Activated CD4-positive, alpha-beta T cell treated with anti-CD3 and anti-CD28 coated beads for 36 hours (primary cell): Measurements from ENCODE around the gene CUL1. TPM values are rescaled to one million over a fixed set of nuclear protein-coding genes. Genes with fewer than 3 reads are reported as not detected.
"Not testable (repeated sequence)": the region's sequence is repeated elsewhere in the genome, so short reads cannot be mapped to it uniquely, and the experiment has no call there.

Experiments used
- ATAC-seq: fragments of 200-7000 bp; cut with Tn5 transposase; one replicate; pipeline ENCODE4 v1.10.0; 2021; ENCODE audit warnings: mild to moderate bottlenecking, moderate library complexity
- CTCF ChIA-PET: fragments of 350-600 bp; sonication (Branson Sonifier 250); formaldehyde crosslinking; loops from one replicate; lab custom pipeline; 2021; ENCODE audit warnings: antibody characterized with exemption; lab: Charles Lee
- POLR2A ChIA-PET: fragments of 350-600 bp; sonication (Branson Sonifier 250); formaldehyde crosslinking; loops from one replicate; lab custom pipeline; 2021; ENCODE audit warnings: antibody characterized with exemption, inconsistent platforms; lab: Charles Lee
- DNase-seq: peaks from one replicate; pipeline ENCODE4 v3.0.0-alpha.2; 2020
- H3K27ac Mint-ChIP-seq: one replicate; pipeline ENCODE4 v1.8.0; 2021; ENCODE audit warnings: mixed read lengths
- H3K27me3 Mint-ChIP-seq: one replicate; pipeline ENCODE4 v1.8.0; 2021; ENCODE audit warnings: mixed read lengths
- H3K36me3 Mint-ChIP-seq: one replicate; pipeline ENCODE4 v1.8.0; 2021; ENCODE audit warnings: low read depth, mixed read lengths
- H3K4me1 Mint-ChIP-seq: one replicate; pipeline ENCODE4 v1.8.0; 2021; ENCODE audit warnings: mixed read lengths
- H3K4me3 Mint-ChIP-seq: one replicate; pipeline ENCODE4 v1.8.0; 2021; ENCODE audit warnings: mild to moderate bottlenecking, moderate library complexity, mixed read lengths
- H3K9me3 Mint-ChIP-seq: one replicate; pipeline ENCODE4 v1.8.0; 2021; ENCODE audit warnings: low read depth, mixed read lengths
- intact Hi-C, 2 experiments: fragments of 100-400 bp; cut with DNase I in 1 of 2; cut with micrococcal nuclease in 1 of 2; formaldehyde crosslinking; loops; one replicate each; pipeline versions ENCODE4 v1.14.2 to v1.15.1; 2022 to 2024; cut with DNase I, micrococcal nuclease
- total RNA-seq, 2 experiments: library from RNA; stranded (reverse); gene quantifications; one replicate each; pipeline ENCODE4 v1.2.3, GENCODE V29; 2021

Gene CUL1
- total RNA-seq, 2 experiments from 2014 or later = 72.7 to 76.7 TPM

- intact Hi-C loops = loop anchor here in 1 of 2 experiments (5.0 kb wide), 1 partner anchor 68 kb away; no protein-coding TSS in a partner anchor
Observed at GRCh38 chr7:148704189-148704588, 5.5 kb downstream of the CUL1 start.

GRCh38 chr7:148704970-148705369, 6.3 kb downstream of the CUL1 start:
- Mint-ChIP-seq H3K4me3 (no peak overlapping the region), H3K27me3 (no peaks in the 10 kb centered on the region), H3K9me3 (no peaks in the 10 kb centered on the region), H3K27ac (no peak overlapping the region), H3K36me3 (peaks cover 13% of the 10 kb centered on the region), H3K4me1 (peaks cover 82% of the 10 kb centered on the region)
- intact Hi-C loops = loop anchor here in 1 of 2 experiments (5.0 kb wide), 1 partner anchor 67 kb away; no protein-coding TSS in a partner anchor
- ChIA-PET CTCF (interaction anchor here (1.4 kb wide), 2 partner anchors 8 to 15 kb away, joined by 3 to 4 read pairs; no protein-coding TSS in a partner anchor), POLR2A (interaction anchor here (0.7 kb wide), 1 partner anchor 293 kb away, joined by 3 read pairs; no protein-coding TSS in a partner anchor)
- no peak for DNase-seq
- ATAC-seq = no peak

More at GRCh38 chr7:148704189-148704588, 5.5 kb downstream of the CUL1 start:
- Mint-ChIP-seq H3K27me3 (no peaks in the 10 kb centered on the region), H3K4me1 (peaks cover 77% of the 10 kb centered on the region), H3K36me3 (peaks cover 16% of the 10 kb centered on the region), H3K9me3 (no peaks in the 10 kb centered on the region), H3K4me3 (no peak overlapping the region), H3K27ac (no peak overlapping the region)
- no peak for ATAC-seq
- ChIA-PET POLR2A (interaction anchor here (0.6 kb wide), 2 partner anchors 169 to 210 kb away, joined by 4 to 7 read pairs; no protein-coding TSS in a partner anchor), CTCF (interaction anchor here (0.7 to 1.4 kb wide), 4 partner anchors 9 to 238 kb away, joined by 3 to 4 read pairs (median 4); no protein-coding TSS in a partner anchor)
- DNase-seq = no peak

GRCh38 chr7:148706368-148706767, 7.7 kb downstream of the CUL1 start:
- DNase-seq (no peak), ATAC-seq (no peak)
- peak overlapping the region; percentile 3 for H3K27ac Mint-ChIP-seq
- intact Hi-C loops = no loop called here
- CTCF ChIA-PET = interaction anchor here (0.7 to 1.4 kb wide), 3 partner anchors 14 to 119 kb away, joined by 3 to 4 read pairs (median 3); no protein-coding TSS in a partner anchor
- H3K27me3 Mint-ChIP-seq = no peaks in the 10 kb centered on the region
- no peaks in the 10 kb centered on the region for H3K9me3 Mint-ChIP-seq
- POLR2A ChIA-PET = interaction anchor here (0.6 to 1.1 kb wide), 2 partner anchors 15 to 142 kb away, joined by 3 to 4 read pairs; no protein-coding TSS in a partner anchor
- peaks cover 8% of the 10 kb centered on the region for H3K36me3 Mint-ChIP-seq
- H3K4me1 Mint-ChIP-seq = peaks cover 82% of the 10 kb centered on the region
- H3K4me3 Mint-ChIP-seq = no peak overlapping the region

- intact Hi-C loops = no loop called here
- Mint-ChIP-seq H3K9me3 (no peaks in the 10 kb centered on the region), H3K4me1 (peaks cover 82% of the 10 kb centered on the region), H3K27ac (peak overlapping the region; percentile 1), H3K36me3 (peaks cover 7% of the 10 kb centered on the region), H3K27me3 (no peaks in the 10 kb centered on the region), H3K4me3 (no peak overlapping the region)
- DNase-seq (no peak), ATAC-seq (no peak)
- ChIA-PET POLR2A (interaction anchor here (0.6 kb wide), 1 partner anchor 99 kb away, joined by 4 read pairs; no protein-coding TSS in a partner anchor), CTCF (interaction anchor here (0.9 to 2.2 kb wide), 6 partner anchors 8 to 39 kb away, joined by 3 to 10 read pairs (median 4); no protein-coding TSS in a partner anchor)
Observed at GRCh38 chr7:148708026-148708885, 9.6 kb downstream of the CUL1 start.

GRCh38 chr7:148709014-148709413, 10.3 kb downstream of the CUL1 start:
- no peak overlapping the region for H3K27ac Mint-ChIP-seq
- H3K36me3 Mint-ChIP-seq = peaks cover 9% of the 10 kb centered on the region
- CTCF ChIA-PET = interaction anchor here (0.9 to 2.2 kb wide), 4 partner anchors 8 to 18 kb away, joined by 3 to 10 read pairs (median 5); no protein-coding TSS in a partner anchor
- intact Hi-C loops = no loop called here
- H3K4me1 Mint-ChIP-seq = peaks cover 82% of the 10 kb centered on the region
- H3K27me3 Mint-ChIP-seq = no peaks in the 10 kb centered on the region
- DNase-seq (no peak), ATAC-seq (no peak)
- H3K4me3 Mint-ChIP-seq = no peak overlapping the region
- no peaks in the 10 kb centered on the region for H3K9me3 Mint-ChIP-seq
- POLR2A ChIA-PET = interaction anchor here (0.6 kb wide), 1 partner anchor 172 kb away, joined by 6 read pairs; no protein-coding TSS in a partner anchor

- H3K9me3 Mint-ChIP-seq, ATAC-seq, H3K27ac Mint-ChIP-seq, H3K27me3 Mint-ChIP-seq, DNase-seq, intact Hi-C loops, H3K4me3 Mint-ChIP-seq: not testable (repeated sequence)
- Mint-ChIP-seq H3K36me3 (peaks cover 11% of the 10 kb centered on the region), H3K4me1 (peaks cover 85% of the 10 kb centered on the region)
- POLR2A ChIA-PET = interaction anchor here (1.2 kb wide), 1 partner anchor 9 kb away, joined by 4 read pairs; no protein-coding TSS in a partner anchor
- CTCF ChIA-PET = interaction anchor here (0.7 to 2.2 kb wide), 6 partner anchors 9 to 230 kb away, joined by 3 to 10 read pairs (median 3); no protein-coding TSS in a partner anchor
Observed at GRCh38 chr7:148710426-148710825, 11.7 kb downstream of the CUL1 start.

- peak; percentile 39 for DNase-seq
- H3K27ac Mint-ChIP-seq = no peak overlapping the region
- H3K36me3 Mint-ChIP-seq = peaks cover 13% of the 10 kb centered on the region
- no peaks in the 10 kb centered on the region for H3K27me3 Mint-ChIP-seq
- no peak overlapping the region for H3K4me3 Mint-ChIP-seq
- peaks cover 81% of the 10 kb centered on the region for H3K4me1 Mint-ChIP-seq
- ChIA-PET CTCF (interaction anchor here (0.7 to 1.4 kb wide), 11 partner anchors 8 to 354 kb away, joined by 3 to 8 read pairs (median 3); no protein-coding TSS in a partner anchor), POLR2A (interaction anchor here (0.6 to 1.2 kb wide), 3 partner anchors 10 to 127 kb away, joined by 3 to 4 read pairs (median 3); no protein-coding TSS in a partner anchor)
- ATAC-seq = no peak
- intact Hi-C loops = no loop called here
- no peaks in the 10 kb centered on the region for H3K9me3 Mint-ChIP-seq
Observed at GRCh38 chr7:148711191-148712102, 12.7 kb downstream of the CUL1 start.

GRCh38 chr7:148712678-148713329, 14.1 kb downstream of the CUL1 start:
- Mint-ChIP-seq H3K4me1 (peaks cover 81% of the 10 kb centered on the region), H3K36me3 (peaks cover 20% of the 10 kb centered on the region), H3K27ac (peak overlapping the region; percentile 12), H3K9me3 (no peaks in the 10 kb centered on the region), H3K4me3 (no peak overlapping the region), H3K27me3 (no peaks in the 10 kb centered on the region)
- POLR2A ChIA-PET = interaction anchor here (0.6 to 0.7 kb wide), 3 partner anchors 8 to 239 kb away, joined by 3 to 6 read pairs (median 3); no protein-coding TSS in a partner anchor
- ATAC-seq (peak; percentile 50), DNase-seq (no peak)
- CTCF ChIA-PET = interaction anchor here (0.8 to 1.3 kb wide), 4 partner anchors 9 to 353 kb away, joined by 3 to 4 read pairs (median 3); no protein-coding TSS in a partner anchor
- intact Hi-C loops = no loop called here

GRCh38 chr7:148714498-148714897, 15.8 kb downstream of the CUL1 start:
- intact Hi-C loops = no loop called here
- ATAC-seq = peak; percentile 37
- Mint-ChIP-seq H3K27me3 (no peaks in the 10 kb centered on the region), H3K36me3 (peaks cover 22% of the 10 kb centered on the region), H3K27ac (no peak overlapping the region), H3K4me1 (peaks cover 81% of the 10 kb centered on the region), H3K9me3 (no peaks in the 10 kb centered on the region), H3K4me3 (no peak overlapping the region)
- POLR2A ChIA-PET = no interaction called here
- CTCF ChIA-PET = no interaction called here
- no peak for DNase-seq

GRCh38 chr7:148715027-148715426, 16.3 kb downstream of the CUL1 start:
- no peak for DNase-seq
- peaks cover 81% of the 10 kb centered on the region for H3K4me1 Mint-ChIP-seq
- no peak overlapping the region for H3K27ac Mint-ChIP-seq
- ATAC-seq = peak; percentile 45
- no peaks in the 10 kb centered on the region for H3K27me3 Mint-ChIP-seq
- ChIA-PET CTCF (no interaction called here), POLR2A (no interaction called here)
- peaks cover 22% of the 10 kb centered on the region for H3K36me3 Mint-ChIP-seq
- no peak overlapping the region for H3K4me3 Mint-ChIP-seq
- intact Hi-C loops = no loop called here
- H3K9me3 Mint-ChIP-seq = no peaks in the 10 kb centered on the region
